ENCODE measurements around the gene LNX2. TPM values are rescaled to one million over a fixed set of nuclear protein-coding genes. Genes with fewer than 3 reads are reported as not detected.

The LNX2 gene
- total RNA-seq: 9.1 to 9.8 TPM (median 9.2 TPM) in 3 replicates
- long read RNA-seq, full-length matches to known transcripts: 16 of 20 reads
- long read RNA-seq, partial matches to known transcripts: 1 of 20 reads
- long read RNA-seq, other reads (novel, unspliced or antisense): 3 of 20 reads

GRCh38 chr13:27620377-27621115 lies at the start of gene LNX2:
TSS of gene LNX2 (minus strand) at chr13:27620529. CDS start at chr13:27581703, 38,826 bp downstream.
- Mint-ChIP-seq H3K27ac (ENCODE audit: unreplicated experiment) (peak within 1 kb of the TSS; percentile 95), H3K9me3 (ENCODE audit: low read depth) (no peaks in the 10 kb centered on the region), H3K27me3 (ENCODE audit: low read depth) (no peaks in the 10 kb centered on the region), H3K4me3 (ENCODE audit: unreplicated experiment) (peak within 1 kb of the TSS; percentile 90), H3K4me1 (ENCODE audit: low read depth) (peaks cover 45% of the 10 kb centered on the region), H3K36me3 (ENCODE audit: low read depth) (peaks cover 3% of the 10 kb centered on the region)
- peak; percentile 99 for DNase-seq (ENCODE audit: low spot score)
- no peak for TF ChIP-seq CTCF (IDR thresholded peaks at IDR 0.05)

GRCh38 chr13:27667946-27668345 lies 47.6 kb upstream of the LNX2 start:
- H3K4me3 Mint-ChIP-seq (ENCODE audit: unreplicated experiment): no peak overlapping the region
- H3K27ac Mint-ChIP-seq (ENCODE audit: unreplicated experiment): no peak overlapping the region
- peaks cover 13% of the 10 kb centered on the region for H3K36me3 Mint-ChIP-seq (ENCODE audit: low read depth)
- TF ChIP-seq CTCF (IDR thresholded peaks at IDR 0.05): no peak
- no peaks in the 10 kb centered on the region for H3K27me3 Mint-ChIP-seq (ENCODE audit: low read depth)
- H3K4me1 Mint-ChIP-seq (ENCODE audit: low read depth): no peaks in the 10 kb centered on the region
- H3K9me3 Mint-ChIP-seq (ENCODE audit: low read depth): peaks cover 2% of the 10 kb centered on the region
- DNase-seq (ENCODE audit: low spot score): no peak

- no peak overlapping the region for H3K27ac Mint-ChIP-seq (ENCODE audit: unreplicated experiment)
- TF ChIP-seq CTCF (IDR thresholded peaks at IDR 0.05): no peak
- peaks cover 13% of the 10 kb centered on the region for H3K36me3 Mint-ChIP-seq (ENCODE audit: low read depth)
- H3K27me3 Mint-ChIP-seq (ENCODE audit: low read depth): no peaks in the 10 kb centered on the region
- no peak for DNase-seq (ENCODE audit: low spot score)
- no peak overlapping the region for H3K4me3 Mint-ChIP-seq (ENCODE audit: unreplicated experiment)
- no peaks in the 10 kb centered on the region for H3K4me1 Mint-ChIP-seq (ENCODE audit: low read depth)
- H3K9me3 Mint-ChIP-seq (ENCODE audit: low read depth): no peaks in the 10 kb centered on the region
These were observed 46.6 kb upstream of the LNX2 start for GRCh38 chr13:27666951-27667350.

- Mint-ChIP-seq H3K27me3 (ENCODE audit: low read depth) (no peaks in the 10 kb centered on the region), H3K4me1 (ENCODE audit: low read depth) (peaks cover 6% of the 10 kb centered on the region), H3K9me3 (ENCODE audit: low read depth) (no peaks in the 10 kb centered on the region), H3K4me3 (ENCODE audit: unreplicated experiment) (no peak overlapping the region), H3K36me3 (ENCODE audit: low read depth) (peaks cover 12% of the 10 kb centered on the region), H3K27ac (ENCODE audit: unreplicated experiment) (no peak overlapping the region)
- no peak for DNase-seq (ENCODE audit: low spot score)
- TF ChIP-seq CTCF (IDR thresholded peaks at IDR 0.05): no peak
These were observed 45.4 kb upstream of the LNX2 start for GRCh38 chr13:27665761-27666160.

GRCh38 chr13:27665333-27665732 lies 45.0 kb upstream of the LNX2 start:
- H3K27me3 Mint-ChIP-seq (ENCODE audit: low read depth): no peaks in the 10 kb centered on the region
- no peaks in the 10 kb centered on the region for H3K9me3 Mint-ChIP-seq (ENCODE audit: low read depth)
- H3K4me3 Mint-ChIP-seq (ENCODE audit: unreplicated experiment): no peak overlapping the region
- peaks cover 8% of the 10 kb centered on the region for H3K4me1 Mint-ChIP-seq (ENCODE audit: low read depth)
- H3K27ac Mint-ChIP-seq (ENCODE audit: unreplicated experiment): no peak overlapping the region
- DNase-seq (ENCODE audit: low spot score): no peak
- TF ChIP-seq CTCF (IDR thresholded peaks at IDR 0.05): peak; percentile 50
- H3K36me3 Mint-ChIP-seq (ENCODE audit: low read depth): peaks cover 13% of the 10 kb centered on the region
